ENCODE data around the gene TIMP2.
"Not testable (repeated sequence)": the region's sequence is repeated elsewhere in the genome, so short reads cannot be mapped to it uniquely, and the experiment has no call there.

Gene TIMP2

GRCh38 chr17:78885956-78886355, 39.2 kb downstream of the TIMP2 start:
- DNase-seq: no peak

DNA sequence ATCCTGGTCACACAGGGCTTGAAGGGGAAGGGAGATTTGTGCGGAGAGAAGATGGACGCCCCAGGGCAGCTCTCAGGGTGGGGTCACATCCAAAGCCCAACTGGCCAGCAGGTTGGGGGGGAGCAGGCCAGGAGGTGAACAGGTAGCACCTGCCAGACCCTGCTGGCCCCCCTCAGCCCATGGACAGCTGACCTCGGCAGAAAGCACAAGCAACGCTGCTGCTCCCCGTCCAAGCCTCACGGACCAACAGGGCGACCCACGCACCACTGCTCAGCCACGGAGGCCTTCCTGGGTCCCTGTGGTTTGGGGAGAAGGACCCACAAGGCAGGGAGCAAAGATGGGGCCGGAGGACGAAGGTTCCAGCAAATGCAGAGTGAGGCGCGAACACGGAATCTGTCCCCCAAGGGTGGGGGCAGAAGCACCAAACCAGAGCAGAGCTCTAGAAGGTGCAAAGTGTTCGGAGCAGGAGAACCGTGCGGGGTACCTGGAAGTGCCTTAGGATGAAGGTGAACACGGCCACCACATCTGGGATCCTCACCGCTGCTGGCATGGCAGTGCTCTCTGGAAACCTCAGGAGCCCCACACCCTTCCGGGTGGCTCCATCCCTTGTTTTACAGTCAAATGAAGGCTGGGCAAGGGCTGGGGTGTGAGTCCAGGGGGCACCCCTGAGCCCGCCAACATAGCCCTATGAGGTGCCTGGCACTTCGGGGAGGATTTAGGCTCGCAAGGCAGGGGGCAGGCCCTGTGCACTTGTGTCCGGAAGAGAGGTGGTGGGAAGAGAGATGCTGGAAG, 40.1 kb downstream of the TIMP2 start:
- DNase-seq: no peak

DNA sequence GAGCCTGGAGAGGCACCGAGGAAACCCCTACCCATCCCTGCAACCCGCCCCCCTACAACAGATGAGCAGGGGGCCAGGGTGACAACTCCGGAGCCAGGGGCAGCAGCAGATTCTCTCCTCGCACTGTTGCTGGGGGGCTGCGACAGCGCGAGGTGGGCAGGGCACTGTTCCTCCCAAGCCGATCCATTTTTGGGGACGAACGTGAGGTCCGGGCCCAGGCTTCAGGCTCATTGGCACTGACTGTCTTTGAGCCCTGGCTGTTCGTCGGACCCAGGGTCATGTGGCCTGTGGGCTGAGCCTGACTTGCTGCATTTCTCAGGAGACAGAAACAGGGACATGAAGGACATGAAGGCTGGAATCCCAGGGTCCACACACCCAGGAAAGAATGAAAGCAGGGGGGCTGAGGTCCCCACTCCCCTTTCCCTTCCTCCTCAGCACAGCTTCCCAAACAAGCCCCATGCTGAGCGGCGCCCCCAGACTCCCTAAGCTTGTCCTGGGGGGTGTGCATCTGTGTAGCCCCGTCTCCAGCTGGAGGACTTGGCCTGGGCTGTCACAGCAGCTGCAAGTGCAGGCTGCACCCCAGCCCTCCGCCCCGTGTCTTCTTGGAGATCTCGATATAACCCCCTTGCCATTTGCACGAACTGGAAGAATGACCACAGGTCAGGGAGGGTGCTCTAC, 40.9 kb downstream of the TIMP2 start:
- no peak for DNase-seq

DNA sequence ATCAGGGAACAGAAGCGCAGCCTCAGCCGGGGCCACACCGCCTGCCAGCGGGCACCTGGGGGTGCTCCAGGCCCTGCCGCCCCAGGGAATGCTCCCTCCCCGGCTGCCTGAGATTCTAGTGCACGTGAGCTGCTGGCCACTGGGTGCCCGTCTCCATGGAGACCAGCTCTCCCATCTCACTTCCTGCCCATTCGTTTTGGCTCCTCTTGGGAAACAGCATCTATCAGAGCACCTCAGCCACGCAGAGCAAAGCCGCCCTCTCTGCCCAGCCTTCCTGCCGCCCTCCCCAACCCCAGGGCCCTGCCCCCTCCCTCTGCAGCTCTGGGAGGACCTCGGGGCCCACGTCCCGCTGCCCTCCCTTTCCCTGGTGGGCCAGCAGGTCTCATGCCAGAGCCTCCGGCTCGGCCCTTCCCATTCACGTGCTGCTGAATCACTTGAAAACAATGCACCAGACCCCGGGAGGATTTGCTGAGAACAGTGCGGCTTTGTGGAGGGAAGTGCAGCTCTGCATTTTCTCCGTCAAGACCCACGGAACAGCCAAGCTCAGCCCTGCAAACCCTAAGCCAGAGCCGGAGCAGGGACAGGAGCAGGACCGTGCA, 41.6 kb downstream of the TIMP2 start:
- no peak for DNase-seq

DNA sequence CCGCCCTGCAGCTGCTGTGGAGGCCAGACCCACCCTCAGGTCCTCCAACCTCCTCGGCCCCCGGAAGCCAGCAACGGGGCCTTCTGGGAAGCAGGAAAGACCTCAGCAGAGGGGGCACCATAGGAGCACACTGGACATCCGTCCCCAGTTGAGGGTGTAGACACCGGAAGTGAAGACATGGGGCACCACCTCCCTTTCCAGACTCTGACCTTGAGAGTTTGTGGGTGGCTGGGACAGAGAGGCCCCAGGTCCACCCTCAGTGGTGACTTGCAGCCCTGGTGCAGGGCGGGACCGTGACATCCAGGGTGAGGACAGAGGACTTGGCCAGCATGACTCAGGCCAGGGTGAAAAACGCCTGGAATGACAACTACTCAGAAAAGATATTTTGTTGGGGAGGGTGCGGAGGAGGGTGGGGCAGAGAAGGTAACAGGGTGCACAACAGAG, 42.1 kb downstream of the TIMP2 start:
- DNase-seq: no peak

DNA sequence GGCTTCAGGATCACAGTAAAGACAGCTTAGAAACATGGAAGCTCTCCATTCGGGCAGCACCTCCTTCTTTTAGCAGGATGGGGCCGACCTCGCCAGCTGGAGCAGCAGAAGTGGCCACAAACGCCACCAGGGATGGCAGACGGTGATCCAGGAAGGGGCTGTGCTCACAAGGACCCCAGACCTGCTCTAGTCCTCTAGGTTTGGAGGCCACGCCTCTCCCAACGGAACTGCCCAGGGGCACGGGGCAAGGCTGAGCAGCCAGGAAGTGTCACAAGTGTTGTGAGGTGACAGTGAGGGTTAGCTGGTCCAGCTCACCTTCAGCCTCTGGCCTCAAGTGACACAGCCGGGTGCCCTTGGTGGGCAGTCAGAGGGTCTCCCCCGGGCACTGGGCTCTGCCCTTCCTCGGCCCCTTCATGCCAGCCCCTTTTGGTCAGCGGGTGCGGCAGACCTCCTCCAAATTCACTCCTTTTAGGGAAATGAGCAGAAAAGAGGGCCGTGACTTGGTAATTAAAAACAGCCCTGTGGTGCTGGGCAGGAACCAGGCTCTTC, 42.6 kb downstream of the TIMP2 start:
- no peak for DNase-seq

GRCh38 chr17:78879635-78880186, 45.5 kb downstream of the TIMP2 start:
- no peak for DNase-seq

DNA sequence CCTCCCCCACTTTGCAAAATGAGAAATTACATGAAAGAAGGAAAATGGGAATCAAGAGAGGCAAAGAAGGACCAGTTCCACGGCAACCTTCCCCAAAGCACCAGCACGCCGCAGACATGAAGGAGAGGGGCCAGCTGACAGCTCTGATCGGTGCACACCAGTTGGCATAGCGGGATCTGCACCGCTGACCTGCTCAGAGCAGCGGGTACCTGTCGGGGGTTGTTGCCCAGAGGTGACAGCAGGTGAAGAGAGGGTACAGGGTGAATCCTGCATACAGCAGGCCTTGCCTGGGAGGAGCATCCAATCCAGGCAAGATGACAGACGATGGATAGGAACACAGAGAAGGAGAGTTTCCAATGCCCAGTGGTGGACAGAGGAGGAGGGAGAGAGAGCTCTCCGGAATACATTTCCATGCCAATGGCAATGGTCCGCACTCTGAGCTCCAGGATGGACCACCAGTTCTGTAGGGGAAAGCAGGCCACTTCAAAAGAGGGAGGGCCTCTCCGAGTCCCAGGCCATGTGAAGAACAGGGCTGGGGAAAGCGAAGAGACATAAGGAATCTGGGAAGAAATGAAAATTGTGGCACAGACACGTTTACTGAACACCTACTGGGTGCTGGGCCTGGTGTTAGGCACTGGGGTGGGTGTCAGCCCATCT, 46.2 kb downstream of the TIMP2 start:
- no peak for DNase-seq

GRCh38 chr17:78878261-78878660, 46.9 kb downstream of the TIMP2 start:
- DNase-seq: no peak

GRCh38 chr17:78876954-78877517, 48.2 kb downstream of the TIMP2 start:
- not testable (repeated sequence) for DNase-seq

GRCh38 chr17:78876094-78876597, 49.0 kb downstream of the TIMP2 start:
- DNase-seq: no peak

- DNase-seq: no peak
Observed at GRCh38 chr17:78875363-78876093, 49.7 kb downstream of the TIMP2 start.

- no peak for DNase-seq
Observed at GRCh38 chr17:78873519-78874340, 51.5 kb downstream of the TIMP2 start.

GRCh38 chr17:78872486-78872885, 52.7 kb downstream of the TIMP2 start:
- no peak for DNase-seq

GRCh38 chr17:78870621-78871020, 54.6 kb downstream of the TIMP2 start:
- DNase-seq: no peak

DNA sequence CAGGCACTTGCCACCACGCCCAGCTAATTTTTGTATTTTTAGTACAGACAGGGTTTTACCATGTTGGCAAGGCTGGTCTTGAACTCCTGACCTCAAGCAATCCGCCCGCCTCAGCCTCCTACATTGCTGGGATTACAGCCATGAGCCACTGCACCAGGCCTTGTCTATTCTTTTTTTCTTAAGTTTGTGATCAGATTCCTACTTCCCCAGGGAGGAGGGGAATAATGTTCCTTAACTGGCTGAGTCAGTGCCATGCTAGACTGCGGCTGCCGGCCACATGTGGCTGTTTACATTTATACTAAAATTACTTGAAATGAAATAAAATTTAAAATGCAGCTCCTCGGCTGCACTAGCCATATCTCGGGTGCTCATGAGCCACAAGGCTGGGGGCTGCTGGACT, 56.8 kb downstream of the TIMP2 start:
- no peak for DNase-seq

- DNase-seq: not testable (repeated sequence)
Observed at GRCh38 chr17:78867046-78867445, 58.1 kb downstream of the TIMP2 start.

DNA sequence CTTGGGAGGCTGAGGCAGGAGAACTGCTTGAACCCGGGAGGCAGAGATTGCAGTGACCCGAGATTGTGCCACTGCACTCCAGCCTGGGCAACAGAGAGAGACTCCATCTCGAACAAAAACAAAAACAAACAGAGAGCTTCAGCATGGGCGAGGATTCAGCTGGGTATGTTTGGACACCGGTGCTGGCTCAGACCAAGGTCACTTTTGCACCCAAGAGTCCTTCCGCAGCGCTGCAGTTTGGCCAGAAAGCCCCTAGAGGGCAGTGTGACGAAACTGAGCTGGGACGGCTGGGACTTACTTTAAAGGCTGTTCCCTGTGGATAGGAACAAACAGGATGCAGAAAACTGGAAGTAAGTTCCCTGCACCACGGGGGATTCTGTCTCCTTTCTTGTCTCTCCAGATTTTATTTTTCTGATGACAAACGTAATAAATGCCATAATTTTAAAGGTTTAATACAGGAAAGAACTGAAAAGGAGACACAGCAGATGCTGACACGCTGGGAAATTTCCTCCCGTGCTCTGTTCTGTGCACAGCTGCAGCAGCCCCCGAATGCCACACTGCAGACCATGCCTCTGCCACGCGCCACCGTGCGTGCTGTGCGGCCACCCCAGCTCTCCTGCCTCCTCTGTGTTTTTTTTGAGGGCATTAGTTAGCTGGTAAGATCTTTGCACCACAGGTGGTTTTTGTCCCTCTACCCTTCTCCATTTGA, 59.4 kb downstream of the TIMP2 start:
- peak; percentile 41 for DNase-seq

DNA sequence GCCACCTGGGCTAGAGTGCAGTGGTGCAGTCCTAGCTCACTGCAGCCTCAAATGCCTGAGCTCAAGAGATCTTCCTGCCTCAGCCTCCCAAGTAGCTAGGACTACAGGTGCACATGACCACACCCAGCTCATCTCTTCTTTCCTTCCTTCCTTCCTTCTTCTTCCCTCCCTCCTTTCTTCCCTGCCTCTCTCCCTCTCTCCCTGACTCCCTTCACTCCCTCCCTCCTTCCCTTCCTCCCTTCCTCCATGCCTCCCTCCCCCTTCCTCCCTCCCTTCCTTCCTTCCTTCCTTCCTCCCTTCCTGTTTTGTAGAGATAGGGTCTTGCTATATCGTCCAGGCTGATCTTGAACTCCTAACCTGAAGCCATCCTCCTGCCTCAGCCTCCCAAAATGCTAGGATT, 61.1 kb downstream of the TIMP2 start:
- no peak for DNase-seq
